DMS153 treated with DMSO at 0.1 percent for 48 hours (cell line): ENCODE results near the gene PMFBP1.

ENCODE experiments used
- DNase-seq: peaks from one replicate; lab custom pipeline; 2025; ENCODE audit not compliant: unreplicated experiment; lab: John Stamatoyannopoulos, UW

Gene PMFBP1

DNA sequence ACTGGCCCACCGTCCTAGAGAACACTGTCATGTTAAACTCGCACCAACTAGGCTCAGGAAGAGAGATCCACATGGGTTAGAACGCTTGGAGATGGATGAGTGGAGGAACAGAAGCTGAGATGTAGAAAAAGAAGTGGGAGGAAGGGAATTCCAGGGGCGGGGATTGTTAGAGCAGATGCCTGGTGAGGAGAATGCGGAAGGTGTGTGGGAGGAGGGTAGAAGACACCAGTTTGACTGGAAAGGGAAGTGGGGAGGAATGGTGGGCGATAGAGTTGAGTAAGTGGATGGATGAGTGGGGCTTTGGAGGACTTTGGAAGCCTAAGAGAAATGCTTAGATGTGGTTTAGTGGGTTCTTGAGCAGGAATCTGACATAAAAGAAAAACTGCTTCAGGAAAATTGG lies 40.9 kb downstream of the PMFBP1 start:
- DNase-seq: no peak

GRCh38 chr16:72129976-72130656 lies 41.8 kb downstream of the PMFBP1 start:
- no peak for DNase-seq

- DNase-seq: no peak
Observed at GRCh38 chr16:72128701-72129100, 43.3 kb downstream of the PMFBP1 start.

DNA sequence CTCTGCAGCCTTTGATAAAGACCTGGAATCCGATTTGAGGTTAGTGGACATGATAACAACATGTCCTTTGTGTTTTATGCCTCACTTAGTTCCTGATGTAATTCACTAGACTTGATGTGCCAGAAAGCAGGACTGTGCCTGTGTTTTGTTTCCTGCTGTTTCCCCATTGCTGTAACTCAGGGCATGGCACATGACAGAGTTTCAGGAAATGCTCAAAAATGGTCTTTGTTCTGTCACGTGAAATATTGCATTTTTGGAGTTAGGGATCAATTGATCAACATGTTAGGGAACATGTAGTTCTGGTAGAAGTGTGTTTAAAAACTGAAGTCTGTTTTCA lies 45.6 kb downstream of the PMFBP1 start:
- no peak for DNase-seq

DNA sequence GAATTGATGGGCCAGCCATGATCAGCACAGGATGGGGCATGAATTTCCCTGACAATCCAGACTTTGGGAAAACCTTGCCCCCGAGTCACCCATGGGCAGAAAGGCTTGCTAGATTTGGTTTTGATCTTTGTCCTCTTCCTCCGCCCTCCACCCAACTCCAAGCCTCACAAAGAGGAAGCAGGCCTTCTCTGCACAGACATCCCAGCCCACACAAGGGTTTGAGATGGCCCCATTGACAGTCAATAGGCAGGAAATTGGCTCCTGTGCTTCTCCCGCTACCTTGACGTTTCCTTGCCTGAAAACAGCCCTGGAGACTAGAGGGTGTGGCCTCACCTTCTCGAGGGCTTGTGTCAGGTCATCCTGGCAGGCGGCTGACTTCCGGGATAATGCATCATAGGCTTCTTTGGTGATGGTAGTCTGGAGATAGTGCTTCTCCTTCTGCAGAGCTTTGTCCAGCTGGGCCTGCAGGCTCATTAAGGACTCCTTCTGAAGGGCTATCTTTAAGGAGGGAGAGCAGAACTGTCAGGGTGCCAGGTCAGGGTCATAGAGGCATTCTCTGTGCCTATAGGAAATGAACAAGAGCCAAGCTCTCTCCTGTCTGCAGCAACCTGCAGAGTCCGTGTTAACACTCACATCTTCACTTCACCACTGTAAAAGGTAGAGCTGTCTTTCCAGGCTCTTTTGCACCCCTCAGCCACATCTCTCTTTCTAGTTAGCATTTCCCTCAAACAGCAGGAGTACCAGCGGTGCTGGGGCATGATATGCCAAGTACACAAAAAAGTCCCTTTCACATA lies 46.1 kb downstream of the PMFBP1 start:
- no peak for DNase-seq

GRCh38 chr16:72124761-72125634 lies 47.0 kb downstream of the PMFBP1 start:
- peak; percentile 74 for DNase-seq

DNA sequence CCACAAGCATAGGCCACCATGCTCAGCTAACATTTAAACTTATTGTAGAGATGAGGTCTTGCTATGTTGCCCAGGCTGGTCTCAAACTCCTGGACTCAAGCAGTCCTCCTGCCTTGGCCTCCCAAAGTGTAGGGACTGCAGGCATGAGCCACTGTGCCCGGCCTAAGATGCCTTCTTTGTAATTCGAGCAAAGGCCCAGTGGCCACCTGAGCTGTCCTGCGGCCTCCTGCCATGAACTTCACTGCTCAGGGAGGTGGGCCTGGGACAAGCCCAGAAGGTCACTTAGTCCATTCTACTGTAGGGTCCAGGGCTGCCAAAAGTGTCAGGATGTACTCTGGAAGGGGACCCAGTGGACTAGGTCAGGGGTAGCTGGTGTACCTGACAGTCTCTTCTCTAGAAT lies 47.8 kb downstream of the PMFBP1 start:
- DNase-seq: no peak

GRCh38 chr16:72123426-72123825 lies 48.5 kb downstream of the PMFBP1 start:
- DNase-seq: no peak

DNA sequence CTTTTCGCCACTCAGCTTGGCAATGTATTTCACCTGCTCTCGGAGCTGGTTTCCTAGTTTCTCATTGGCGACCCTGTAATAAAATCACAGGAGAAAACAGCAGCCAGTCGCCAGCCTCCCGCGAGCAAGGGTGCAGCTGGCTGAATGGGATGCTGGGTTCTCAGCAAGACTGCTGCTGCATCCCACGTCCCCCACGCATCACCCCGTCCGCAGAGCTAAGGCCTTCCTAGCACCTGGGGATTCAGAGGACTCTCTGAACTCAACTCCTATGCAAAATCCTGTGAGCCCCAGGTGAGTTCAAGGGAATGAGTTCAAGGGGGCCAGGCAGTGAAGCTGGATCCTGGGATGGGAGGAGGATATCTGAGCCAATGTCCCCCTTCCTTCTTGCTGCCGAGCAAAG lies 49.0 kb downstream of the PMFBP1 start:
- DNase-seq: no peak

GRCh38 chr16:72122308-72122707 lies 49.6 kb downstream of the PMFBP1 start:
- DNase-seq: no peak

DNA sequence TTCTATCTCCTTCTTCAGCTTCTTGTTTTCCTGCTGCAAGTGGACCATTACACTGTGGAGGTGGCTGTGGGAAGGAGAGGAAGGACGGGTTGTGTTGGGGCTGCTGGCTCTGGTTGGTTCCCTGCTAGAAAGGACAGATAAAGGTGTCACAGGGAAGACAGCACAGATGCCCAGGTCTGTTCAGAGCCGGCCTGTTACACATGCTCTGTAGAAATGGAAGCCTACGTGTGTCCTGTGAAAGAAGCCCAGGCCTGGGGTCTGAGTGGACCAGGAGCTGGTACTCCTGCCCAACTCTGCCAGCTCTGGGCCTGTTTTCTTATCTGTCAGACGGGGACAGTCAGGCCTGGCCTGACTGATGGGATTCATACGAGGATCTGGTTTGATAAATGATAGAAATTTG lies 51.9 kb downstream of the PMFBP1 start:
- no peak for DNase-seq

- no peak for DNase-seq
Observed at GRCh38 chr16:72113616-72113945, 58.4 kb downstream of the PMFBP1 start.

GRCh38 chr16:72112906-72113615 lies 58.9 kb downstream of the PMFBP1 start:
- DNase-seq: no peak

DNA sequence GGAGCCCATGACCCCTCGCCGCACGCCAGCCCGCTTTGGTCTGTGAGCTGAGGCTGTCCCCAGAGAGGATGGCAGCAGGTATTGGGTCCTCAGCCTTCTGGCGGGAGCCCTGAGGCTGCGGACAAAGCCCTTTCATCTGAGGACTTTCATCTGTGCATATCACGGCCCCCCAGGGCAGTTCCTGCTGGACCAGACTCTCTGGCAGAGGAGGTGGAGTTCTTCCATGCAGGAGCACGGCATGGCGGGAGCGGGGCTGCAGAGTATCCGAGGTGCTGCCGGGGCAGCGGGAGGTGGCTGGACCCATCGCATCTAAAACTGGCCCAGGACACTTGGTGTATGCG lies 59.5 kb downstream of the PMFBP1 start:
- no peak for DNase-seq

DNA sequence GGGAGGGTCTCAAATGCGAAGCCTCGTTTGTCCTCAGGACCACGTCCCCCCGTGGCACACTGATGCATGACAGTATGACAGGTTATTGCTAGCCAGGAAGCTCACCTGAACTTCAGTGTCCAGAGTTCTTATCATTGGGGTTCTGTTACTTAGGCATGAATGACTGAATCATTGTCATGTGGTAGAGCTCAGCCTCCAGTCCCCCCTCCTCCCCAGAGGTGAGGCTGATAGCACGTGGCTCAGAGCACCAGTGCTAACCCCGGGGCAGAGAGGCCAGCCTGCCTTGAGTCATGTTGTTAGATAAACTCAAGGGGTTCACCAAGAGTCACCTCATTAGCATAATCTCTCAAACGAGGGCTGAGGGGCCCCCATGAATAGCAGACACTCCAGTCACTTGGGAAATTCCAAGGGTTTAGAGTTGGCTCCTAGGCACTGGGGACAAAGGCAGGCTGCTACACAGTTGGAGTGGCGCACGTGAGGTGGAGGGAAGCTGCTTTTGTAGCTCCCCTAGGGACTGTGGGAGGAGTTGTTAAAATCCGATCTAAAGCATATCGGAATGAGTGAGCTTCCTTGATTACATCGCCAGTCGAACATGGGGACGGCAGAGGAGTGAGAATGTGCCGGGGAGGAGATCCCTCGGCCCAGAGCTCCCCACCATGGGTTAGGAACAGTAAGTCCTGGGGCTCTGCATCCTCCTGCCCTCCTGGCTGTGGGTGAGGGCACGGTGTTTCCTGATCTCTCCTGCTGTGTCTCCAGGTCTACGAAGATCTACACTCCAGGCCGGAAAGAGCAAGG lies 60.1 kb downstream of the PMFBP1 start:
- DNase-seq: no peak

GRCh38 chr16:72110662-72111615 lies 61.0 kb downstream of the PMFBP1 start:
- DNase-seq: no peak

- DNase-seq: no peak
Observed at GRCh38 chr16:72109966-72110530, 61.9 kb downstream of the PMFBP1 start.

DNA sequence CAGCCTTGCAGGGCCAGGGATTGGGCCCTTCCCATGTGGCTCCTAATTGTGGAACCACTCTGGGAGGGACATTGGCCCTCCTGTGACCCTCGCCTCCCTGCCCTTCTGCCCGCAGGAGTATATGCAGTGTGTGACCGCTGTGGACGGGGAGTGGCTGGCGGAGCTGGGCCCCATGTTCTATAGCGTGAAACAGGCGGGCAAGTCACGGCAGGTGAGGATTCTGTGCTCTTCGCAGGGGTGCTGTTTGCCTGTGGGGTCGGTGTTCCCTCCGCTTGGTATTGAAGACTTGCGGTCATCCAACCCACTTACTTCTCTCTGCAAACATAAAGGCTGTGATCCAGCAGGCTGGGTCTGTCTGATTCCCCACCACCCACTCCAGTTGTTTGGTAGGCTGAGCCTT lies 62.7 kb downstream of the PMFBP1 start:
- no peak for DNase-seq
